Lower leg skin (tissue), 3 donors: ENCODE results near the gene LLCFC1.

Experiments used
- POLR2A ChIP-seq, 2 donors: fragments of 450-650 bp; IDR thresholded peaks; one replicate each; pipeline ENCODE4 v1.6.1; 2016 to 2017; ENCODE audit warnings: antibody characterized with exemption in 2 of 2, mild to moderate bottlenecking in 1 of 2, moderate library complexity in 1 of 2
- TF ChIP-seq, protein P1 (sequence below), 3 donors: fragments of 450-650 bp; IDR thresholded peaks; one replicate each; pipeline ENCODE4 v1.5.1; 2016; ENCODE audit warnings: antibody characterized with exemption in 3 of 3, mild to moderate bottlenecking in 3 of 3, moderate library complexity in 2 of 3

DNA sequence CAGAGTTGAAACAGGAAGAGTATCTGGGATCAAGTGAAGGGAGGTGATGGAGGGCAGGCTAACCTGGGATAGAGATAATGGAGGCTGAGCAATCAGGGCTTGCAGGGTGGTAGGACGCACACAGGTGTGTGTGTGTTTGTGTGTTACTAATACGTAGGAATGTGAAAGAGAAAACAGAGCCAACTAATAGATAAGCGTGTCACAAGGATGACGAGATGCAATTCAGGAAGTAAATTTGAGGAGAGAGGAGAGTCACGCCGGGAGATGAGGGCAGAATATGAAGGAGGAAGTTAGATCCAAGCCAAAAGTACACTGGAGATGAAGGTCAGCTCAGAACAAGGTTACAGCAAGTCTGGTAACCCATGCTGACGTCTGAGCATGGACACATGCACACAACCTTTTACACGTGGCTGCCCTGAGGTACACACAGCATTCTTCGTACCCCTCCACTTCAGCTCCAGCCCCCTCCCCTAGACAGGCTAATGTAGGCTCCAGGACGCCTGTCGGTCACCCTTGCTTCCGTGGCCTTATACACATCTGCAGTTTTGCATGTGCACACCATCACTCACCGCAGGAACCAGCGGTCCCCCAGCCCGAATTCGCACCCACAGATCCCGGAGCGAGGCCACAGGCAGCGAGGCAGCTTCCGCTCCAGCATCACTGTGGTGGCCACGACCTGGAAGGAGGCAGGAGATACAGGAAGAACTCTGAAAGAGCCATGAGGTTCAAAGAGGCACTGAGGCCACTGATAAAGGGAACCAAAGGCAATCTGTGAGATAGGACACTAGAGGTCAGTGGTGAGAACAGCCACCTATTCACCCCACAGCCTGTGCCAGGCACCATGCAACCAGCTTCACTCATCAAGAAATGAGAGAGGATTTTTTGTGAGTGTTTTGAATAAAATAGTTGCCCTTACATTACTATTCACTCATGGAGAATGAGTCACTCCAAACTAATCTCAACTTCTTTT is 30.1 kb upstream of the LLCFC1 start:
- TF ChIP-seq, protein P1, sequence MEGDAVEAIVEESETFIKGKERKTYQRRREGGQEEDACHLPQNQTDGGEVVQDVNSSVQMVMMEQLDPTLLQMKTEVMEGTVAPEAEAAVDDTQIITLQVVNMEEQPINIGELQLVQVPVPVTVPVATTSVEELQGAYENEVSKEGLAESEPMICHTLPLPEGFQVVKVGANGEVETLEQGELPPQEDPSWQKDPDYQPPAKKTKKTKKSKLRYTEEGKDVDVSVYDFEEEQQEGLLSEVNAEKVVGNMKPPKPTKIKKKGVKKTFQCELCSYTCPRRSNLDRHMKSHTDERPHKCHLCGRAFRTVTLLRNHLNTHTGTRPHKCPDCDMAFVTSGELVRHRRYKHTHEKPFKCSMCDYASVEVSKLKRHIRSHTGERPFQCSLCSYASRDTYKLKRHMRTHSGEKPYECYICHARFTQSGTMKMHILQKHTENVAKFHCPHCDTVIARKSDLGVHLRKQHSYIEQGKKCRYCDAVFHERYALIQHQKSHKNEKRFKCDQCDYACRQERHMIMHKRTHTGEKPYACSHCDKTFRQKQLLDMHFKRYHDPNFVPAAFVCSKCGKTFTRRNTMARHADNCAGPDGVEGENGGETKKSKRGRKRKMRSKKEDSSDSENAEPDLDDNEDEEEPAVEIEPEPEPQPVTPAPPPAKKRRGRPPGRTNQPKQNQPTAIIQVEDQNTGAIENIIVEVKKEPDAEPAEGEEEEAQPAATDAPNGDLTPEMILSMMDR (IDR thresholded peaks at IDR 0.05) = no peak
- TF ChIP-seq POLR2A (IDR thresholded peaks at IDR 0.05) = no peak
